SU-DHL-6 (cell line): ENCODE measurements around the gene PTGIS.

Source experiments
- H2AFZ ChIP-seq: fragments of 200-600 bp; sonication (generic); 2 replicates; pipeline ENCODE4 v1.6.1; 2014; ENCODE audit warnings: low read depth, mild to moderate bottlenecking, moderate library complexity, mixed read lengths, antibody characterized with exemption, low read length; ENCODE audit not compliant: severe bottlenecking
- H3F3A ChIP-seq: fragments of 200-600 bp; shearing (Covaris generic); 2 replicates; pipeline ENCODE4 v1.6.0; 2016; ENCODE audit warnings: antibody characterized with exemption, mild to moderate bottlenecking; ENCODE audit not compliant: insufficient read depth
- H3K27ac ChIP-seq: fragments of 200-600 bp; sonication (generic); 2 replicates; pipeline ENCODE4 v1.5.1; 2016; ENCODE audit warnings: low read depth, mild to moderate bottlenecking, low read length, moderate library complexity, mixed read lengths
- H3K27me3 ChIP-seq: fragments of 200-600 bp; sonication (generic), shearing (Covaris generic); 2 replicates; pipeline ENCODE4 v1.6.0; 2014; ENCODE audit warnings: mild to moderate bottlenecking, low read length
- H3K36me3 ChIP-seq: fragments of 200-600 bp; sonication (generic); 2 replicates; pipeline ENCODE4 v1.6.1; 2014; ENCODE audit warnings: mild to moderate bottlenecking, low read length, mixed read lengths
- H3K4me2 ChIP-seq: fragments of 300-600, 200-600 bp; shearing (Covaris generic), sonication (generic); 2 replicates; pipeline ENCODE4 v1.6.0; 2014; ENCODE audit warnings: low read length, low read depth, mild to moderate bottlenecking; ENCODE audit not compliant: poor library complexity, severe bottlenecking
- H3K4me3 ChIP-seq: fragments of 200-600 bp; sonication (generic); 2 replicates; pipeline ENCODE4 v1.5.1; 2014; ENCODE audit warnings: antibody characterized with exemption, low read length, mild to moderate bottlenecking, mixed read lengths; ENCODE audit not compliant: insufficient read depth, poor library complexity, severe bottlenecking
- H3K79me2 ChIP-seq: fragments of 200-600 bp; sonication (generic); 2 replicates; pipeline ENCODE4 v1.6.1; 2014; ENCODE audit warnings: mild to moderate bottlenecking, low read length, moderate library complexity; ENCODE audit not compliant: insufficient read depth
- H3K9ac ChIP-seq: fragments of 200-600 bp; sonication (generic); 2 replicates; pipeline ENCODE4 v1.7.0; 2014; ENCODE audit warnings: mild to moderate bottlenecking, low read length
- H3K9me2 ChIP-seq: fragments of 200-600 bp; sonication (generic); replicated peaks from 2 replicates; pipeline ENCODE4 v1.6.1; 2014; ENCODE audit warnings: low read length; ENCODE audit not compliant: insufficient read depth
- H3K9me3 ChIP-seq: fragments of 200-600 bp; sonication (generic); 2 replicates; pipeline ENCODE4 v1.6.1; 2014; ENCODE audit warnings: low read length, mixed read lengths; ENCODE audit not compliant: insufficient read depth
- H4K20me1 ChIP-seq: fragments of 200-600 bp; sonication (generic); 2 replicates; pipeline ENCODE4 v1.6.1; 2014; ENCODE audit warnings: low read depth, mild to moderate bottlenecking, antibody characterized with exemption, low read length, moderate library complexity, mixed read lengths
- CTCF ChIP-seq: fragments of 200-600 bp; sonication (generic); IDR thresholded peaks from one replicate; pipeline ENCODE4 v1.5.1; 2017; ENCODE audit warnings: antibody characterized with exemption, mild to moderate bottlenecking, low read length, moderate library complexity; ENCODE audit not compliant: insufficient read depth, poor library complexity, severe bottlenecking
- EZH2phosphoT487 ChIP-seq: fragments of 200-600 bp; sonication (generic), shearing (Covaris generic); conservative IDR thresholded peaks from 2 replicates; pipeline ENCODE4 v1.6.1; 2018; ENCODE audit warnings: mild to moderate bottlenecking, antibody characterized with exemption, low read length, moderate library complexity, mixed read lengths

Gene PTGIS

GRCh38 chr20:49496043-49496442 is 71.9 kb downstream of the PTGIS start:
- H2AFZ ChIP-seq, result no peak overlapping the region
- no peaks in the 10 kb centered on the region for H3K9me2 ChIP-seq
- no peaks in the 10 kb centered on the region for H3K27me3 ChIP-seq
- TF ChIP-seq EZH2phosphoT487 (no peak), CTCF (no peak)
- H3F3A ChIP-seq, result no peaks in the 10 kb centered on the region
- H3K4me2 ChIP-seq, result no peak overlapping the region
- H3K27ac ChIP-seq, result no peak overlapping the region
- no peaks in the 10 kb centered on the region for H3K79me2 ChIP-seq
- H3K36me3 ChIP-seq, result no peaks in the 10 kb centered on the region
- H4K20me1 ChIP-seq, result no peaks in the 10 kb centered on the region
- no peak overlapping the region for H3K4me3 ChIP-seq
- H3K9ac ChIP-seq, result no peak overlapping the region
- no peaks in the 10 kb centered on the region for H3K9me3 ChIP-seq

- no peak overlapping the region for H2AFZ ChIP-seq
- H3K9ac ChIP-seq, result no peak overlapping the region
- no peaks in the 10 kb centered on the region for H3K36me3 ChIP-seq
- H3K4me3 ChIP-seq, result no peak overlapping the region
- no peaks in the 10 kb centered on the region for H3K9me3 ChIP-seq
- TF ChIP-seq CTCF, result no peak
- no peak for TF ChIP-seq EZH2phosphoT487
- H3K4me2 ChIP-seq, result no peak overlapping the region
- no peaks in the 10 kb centered on the region for H4K20me1 ChIP-seq
- H3K9me2 ChIP-seq, result no peaks in the 10 kb centered on the region
- H3K27ac ChIP-seq, result no peak overlapping the region
- no peaks in the 10 kb centered on the region for H3K79me2 ChIP-seq
- H3F3A ChIP-seq, result no peaks in the 10 kb centered on the region
- no peaks in the 10 kb centered on the region for H3K27me3 ChIP-seq
These were observed 77.2 kb downstream of the PTGIS start for GRCh38 chr20:49490689-49491088.

GRCh38 chr20:49489688-49490087 is 78.2 kb downstream of the PTGIS start:
- Histone ChIP-seq H3K27ac (no peak overlapping the region), H2AFZ (no peak overlapping the region), H3K4me2 (no peak overlapping the region), H3K9ac (no peak overlapping the region), H3K9me3 (no peaks in the 10 kb centered on the region), H3K79me2 (no peaks in the 10 kb centered on the region), H3K36me3 (no peaks in the 10 kb centered on the region), H4K20me1 (no peaks in the 10 kb centered on the region), H3K9me2 (no peaks in the 10 kb centered on the region), H3K27me3 (no peaks in the 10 kb centered on the region), H3K4me3 (no peak overlapping the region), H3F3A (no peaks in the 10 kb centered on the region)
- TF ChIP-seq EZH2phosphoT487 (no peak), CTCF (no peak)
